Measurements from ENCODE around the gene TAF11L9. TPM values are rescaled to one million over a fixed set of nuclear protein-coding genes. Genes with fewer than 3 reads are reported as not detected.

The TAF11L9 gene
- total and polyA plus RNA-seq, 7 experiments from 2014 or later, result not detected

Other genes with a start within 250 kb of the TAF11L9 start
- not detected for gene TAF11L2, start 96.2 kb downstream of the TAF11L9 start, total RNA-seq
- not detected for gene TAF11L2, start 96.2 kb downstream of the TAF11L9 start, polyA plus RNA-seq
- not detected for gene TAF11L3, start 76.0 kb downstream of the TAF11L9 start, total RNA-seq
- not detected for gene TAF11L3, start 76.0 kb downstream of the TAF11L9 start, polyA plus RNA-seq
- gene TAF11L4, start 72.6 kb downstream of the TAF11L9 start, total RNA-seq, result not detected
- gene TAF11L4, start 72.6 kb downstream of the TAF11L9 start, polyA plus RNA-seq, result not detected
- not detected for gene TAF11L5, start 69.2 kb downstream of the TAF11L9 start, total RNA-seq
- gene TAF11L5, start 69.2 kb downstream of the TAF11L9 start, polyA plus RNA-seq, result not detected
- not detected for gene TAF11L6, start 65.7 kb downstream of the TAF11L9 start, total RNA-seq
- gene TAF11L6, start 65.7 kb downstream of the TAF11L9 start, polyA plus RNA-seq, result not detected
- gene TAF11L7, start 8.6 kb downstream of the TAF11L9 start, total RNA-seq, result not detected
- gene TAF11L7, start 8.6 kb downstream of the TAF11L9 start, polyA plus RNA-seq, result not detected
- gene TAF11L8, start 3.4 kb downstream of the TAF11L9 start, total RNA-seq, result not detected
- gene TAF11L8, start 3.4 kb downstream of the TAF11L9 start, polyA plus RNA-seq, result not detected
- gene TAF11L10, start 3.4 kb upstream of the TAF11L9 start, total RNA-seq, result not detected
- not detected for gene TAF11L10, start 3.4 kb upstream of the TAF11L9 start, polyA plus RNA-seq
- not detected for gene TAF11L11, start 9.8 kb upstream of the TAF11L9 start, total RNA-seq
- not detected for gene TAF11L11, start 9.8 kb upstream of the TAF11L9 start, polyA plus RNA-seq
- not detected for gene TAF11L12, start 16.0 kb upstream of the TAF11L9 start, total RNA-seq
- gene TAF11L12, start 16.0 kb upstream of the TAF11L9 start, polyA plus RNA-seq, result not detected
- not detected for gene TAF11L13, start 37.7 kb upstream of the TAF11L9 start, total RNA-seq
- gene TAF11L13, start 37.7 kb upstream of the TAF11L9 start, polyA plus RNA-seq, result not detected
- gene TAF11L14, start 40.1 kb upstream of the TAF11L9 start, total RNA-seq, result not detected
- not detected for gene TAF11L14, start 40.1 kb upstream of the TAF11L9 start, polyA plus RNA-seq